ENCODE data around the gene PHC1.
"Not testable (repeated sequence)": the region's sequence is repeated elsewhere in the genome, so short reads cannot be mapped to it uniquely, and the experiment has no call there.

The PHC1 gene

DNA sequence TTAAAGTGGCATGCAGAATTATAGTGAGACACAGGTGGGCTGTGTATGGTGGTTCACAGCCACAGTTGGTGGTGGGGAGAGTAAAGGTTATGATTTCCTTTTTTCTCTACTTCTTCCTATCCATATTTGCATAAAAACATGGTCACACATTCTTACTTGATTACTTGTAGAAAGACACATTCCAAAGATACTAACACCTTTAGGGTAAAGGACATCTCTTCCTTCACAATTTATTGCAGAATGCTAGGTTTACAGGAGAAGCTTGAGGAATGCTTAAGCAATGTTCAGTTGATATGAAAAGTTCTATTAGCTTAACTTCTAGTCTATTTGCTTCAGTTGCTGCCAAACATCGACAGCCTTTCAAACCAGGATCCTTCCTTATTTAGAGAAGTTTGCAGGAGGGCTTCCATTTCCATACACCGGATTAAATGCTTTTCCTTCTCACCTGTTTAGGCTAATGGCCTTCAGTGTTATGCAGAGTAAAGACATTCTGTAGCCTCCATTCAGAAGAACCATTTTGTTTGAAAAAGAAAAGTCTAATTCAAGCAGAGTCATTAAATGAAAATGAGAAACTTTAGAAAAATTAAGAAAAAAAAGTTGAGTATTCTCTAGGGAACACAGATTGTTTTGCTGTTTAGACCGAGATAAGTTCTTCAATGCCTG is 2.6 kb upstream of the PHC1 start:
- DNase-seq: no peak

DNA sequence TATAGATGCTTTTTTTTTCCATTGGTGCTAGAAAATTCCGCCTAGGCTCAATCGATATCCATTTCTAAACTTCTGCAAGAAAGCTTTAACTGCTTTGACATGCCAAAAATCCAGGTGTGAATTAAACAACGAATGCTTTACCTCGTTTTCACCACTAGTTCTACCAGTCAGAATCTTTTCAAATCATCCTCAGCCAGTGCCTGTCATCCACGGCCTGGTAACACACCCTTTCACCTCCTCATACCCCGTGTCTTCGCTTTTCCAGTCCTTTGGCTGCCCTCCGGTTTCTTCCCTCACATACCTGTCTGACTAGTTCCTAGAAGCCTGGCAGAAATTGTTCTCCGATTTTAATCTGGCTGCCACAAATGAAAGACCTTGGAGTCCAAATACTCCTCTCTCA is 1.4 kb upstream of the PHC1 start:
- no peak for DNase-seq

- DNase-seq: no peak
These were observed 642 bp upstream of the PHC1 start for GRCh38 chr12:8913702-8914032.

DNA sequence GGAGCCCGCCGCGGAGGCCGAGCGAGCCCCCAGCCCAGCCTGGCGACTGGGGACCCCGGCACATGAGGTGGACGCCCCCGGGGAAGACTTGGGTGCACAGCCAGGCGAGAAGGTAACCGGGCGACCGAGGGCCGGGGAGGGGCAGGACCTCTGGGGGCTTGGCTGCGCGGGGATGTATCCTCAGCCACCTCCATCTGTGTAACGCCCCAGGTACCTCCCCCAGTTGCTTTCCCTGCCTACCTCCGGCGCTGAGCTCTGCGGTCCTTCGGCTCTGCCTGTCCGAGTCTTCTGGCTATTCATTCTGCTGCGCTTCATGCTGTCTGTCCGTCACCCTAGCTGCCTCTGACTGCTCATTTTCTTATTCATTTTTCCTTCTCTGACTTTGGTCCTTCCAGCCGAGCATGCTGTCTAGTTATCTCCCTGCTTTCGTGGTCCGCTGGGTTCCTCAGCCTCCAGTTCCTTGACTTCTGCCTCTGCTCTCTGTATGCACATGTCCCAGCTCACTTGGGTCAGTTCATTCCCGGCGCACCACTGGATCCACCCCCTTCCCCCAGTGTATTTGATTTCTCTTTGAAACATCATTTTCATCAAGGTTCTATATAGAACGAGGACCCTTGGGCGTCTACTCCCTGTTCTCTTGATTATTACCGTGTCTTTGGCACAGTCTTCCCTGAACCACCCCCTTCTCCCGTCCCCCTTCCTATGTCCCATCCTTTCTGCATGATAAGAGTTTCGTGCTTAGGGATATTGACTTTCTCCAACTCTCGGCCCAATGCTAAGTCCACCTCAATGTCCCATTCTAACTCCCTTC is 612 bp downstream of the PHC1 start:
- DNase-seq: peak in 2 of 4 experiments; percentile 6 to 26

GRCh38 chr12:8916154-8916553 is 1.8 kb downstream of the PHC1 start:
- DNase-seq: no peak

GRCh38 chr12:8917031-8917430 is 2.7 kb downstream of the PHC1 start:
- no peak for DNase-seq

DNA sequence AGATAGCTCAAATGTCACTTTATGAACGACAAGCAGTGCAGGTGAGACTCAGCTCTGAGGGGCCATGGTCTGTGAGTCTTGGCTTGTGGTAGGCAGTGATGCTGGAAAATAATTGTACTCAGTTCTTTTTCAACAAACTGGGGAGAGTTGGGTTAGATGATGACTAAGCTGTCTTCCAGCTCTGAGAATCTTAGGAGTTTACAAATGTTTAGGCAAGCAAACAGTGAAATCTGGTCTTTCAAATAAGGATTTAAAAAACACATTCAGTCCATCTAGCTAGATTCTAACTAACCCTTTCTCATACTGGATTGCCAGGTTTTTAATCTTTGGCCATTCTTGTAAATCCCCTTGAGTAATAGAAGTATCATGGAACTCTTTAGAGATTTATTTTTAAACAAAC is 3.4 kb downstream of the PHC1 start:
- DNase-seq: no peak

DNA sequence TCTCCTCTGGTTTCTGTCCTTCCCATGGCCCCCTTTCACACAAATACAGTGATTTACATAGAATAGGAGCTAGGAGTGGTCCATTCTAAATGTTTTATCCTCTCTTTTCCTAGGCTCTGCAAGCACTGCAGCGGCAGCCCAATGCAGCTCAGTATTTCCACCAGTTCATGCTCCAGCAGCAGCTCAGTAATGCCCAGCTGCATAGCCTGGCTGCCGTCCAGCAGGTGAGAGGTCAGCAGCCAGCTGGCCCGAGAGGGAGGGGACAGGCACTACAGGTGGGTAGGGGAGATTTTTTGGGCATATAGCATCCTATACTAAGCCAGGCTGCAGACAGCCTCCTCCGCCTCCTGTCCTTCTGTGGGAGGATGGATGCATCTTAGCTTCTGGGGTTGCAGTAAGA is 5.3 kb downstream of the PHC1 start:
- not testable (repeated sequence) for DNase-seq

GRCh38 chr12:8922544-8922943 is 8.2 kb downstream of the PHC1 start:
- DNase-seq: no peak

DNA sequence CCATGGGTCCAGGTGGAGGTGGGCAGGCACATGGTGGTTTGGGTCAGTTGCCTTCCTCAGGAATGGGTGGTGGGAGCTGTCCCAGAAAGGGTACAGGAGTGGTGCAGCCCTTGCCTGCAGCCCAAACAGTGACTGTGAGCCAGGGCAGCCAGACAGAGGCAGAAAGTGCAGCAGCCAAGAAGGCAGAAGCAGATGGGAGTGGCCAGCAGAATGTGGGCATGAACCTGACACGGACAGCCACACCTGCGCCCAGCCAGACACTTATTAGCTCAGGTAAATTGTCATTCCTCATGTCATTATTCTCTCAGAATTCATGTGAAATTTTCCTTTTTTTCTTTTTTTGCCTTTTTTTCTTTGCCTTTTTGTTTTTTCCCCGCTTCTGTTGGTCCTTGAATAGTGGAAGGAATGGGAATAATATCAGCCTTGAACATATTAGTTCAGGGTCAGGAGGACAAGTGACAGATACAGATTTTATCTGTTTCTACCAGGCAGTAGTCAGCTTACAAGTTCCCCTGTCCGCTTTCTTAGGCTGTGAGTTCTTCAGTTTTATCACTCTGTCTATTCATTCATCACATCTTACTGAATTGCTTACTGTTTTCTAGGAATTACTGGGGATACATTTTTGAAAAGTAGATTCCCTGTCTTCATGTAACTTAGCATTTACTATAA is 16.5 kb downstream of the PHC1 start:
- not testable (repeated sequence) for DNase-seq

GRCh38 chr12:8932464-8932863 is 18.2 kb downstream of the PHC1 start:
- not testable (repeated sequence) for DNase-seq

- DNase-seq: not testable (repeated sequence)
These were observed 19.8 kb downstream of the PHC1 start for GRCh38 chr12:8934080-8934479.

DNA sequence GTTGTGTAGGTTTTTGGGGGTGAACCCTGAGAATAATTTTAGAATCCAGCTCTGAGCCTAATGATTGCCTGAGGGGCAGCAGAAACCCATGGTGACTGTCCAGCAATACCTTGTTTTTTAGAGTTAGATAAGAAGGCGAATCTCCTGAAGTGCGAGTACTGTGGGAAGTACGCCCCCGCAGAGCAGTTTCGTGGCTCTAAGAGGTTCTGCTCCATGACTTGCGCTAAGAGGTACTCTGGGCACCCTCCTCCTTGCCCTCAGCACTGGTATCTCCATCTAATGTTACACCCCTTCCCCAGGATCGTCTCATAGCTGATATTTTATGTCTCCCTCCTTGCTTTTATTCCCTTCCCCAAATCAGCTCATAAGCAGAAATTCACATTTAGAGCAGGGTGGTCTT is 22.4 kb downstream of the PHC1 start:
- no peak for DNase-seq

DNA sequence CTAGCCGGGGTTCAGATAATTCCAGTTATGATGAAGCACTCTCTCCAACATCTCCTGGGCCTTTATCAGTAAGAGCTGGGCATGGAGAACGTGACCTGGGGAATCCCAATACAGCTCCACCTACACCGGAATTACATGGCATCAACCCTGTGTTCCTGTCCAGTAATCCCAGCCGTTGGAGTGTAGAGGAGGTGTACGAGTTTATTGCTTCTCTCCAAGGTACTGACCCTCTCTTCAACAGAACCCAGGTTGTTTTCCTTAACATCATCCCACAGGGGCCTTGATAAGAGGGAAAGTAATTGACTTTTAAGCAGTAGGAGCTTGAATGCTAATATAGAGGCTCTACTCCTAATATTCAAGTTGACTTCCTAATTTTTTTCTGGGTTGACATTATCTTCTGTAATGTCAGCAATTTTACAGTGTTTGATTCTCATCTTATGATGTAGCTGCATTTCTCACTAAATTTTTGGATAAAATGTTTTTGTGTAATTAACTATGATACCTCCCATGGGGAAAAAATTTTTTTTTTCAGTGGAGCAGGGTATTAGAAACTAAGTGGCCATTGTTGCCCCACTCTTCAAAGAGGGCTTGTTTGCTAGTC is 23.6 kb downstream of the PHC1 start:
- not testable (repeated sequence) for DNase-seq

GRCh38 chr12:8941691-8942478 is 27.6 kb downstream of the PHC1 start:
- DNase-seq: no peak

DNA sequence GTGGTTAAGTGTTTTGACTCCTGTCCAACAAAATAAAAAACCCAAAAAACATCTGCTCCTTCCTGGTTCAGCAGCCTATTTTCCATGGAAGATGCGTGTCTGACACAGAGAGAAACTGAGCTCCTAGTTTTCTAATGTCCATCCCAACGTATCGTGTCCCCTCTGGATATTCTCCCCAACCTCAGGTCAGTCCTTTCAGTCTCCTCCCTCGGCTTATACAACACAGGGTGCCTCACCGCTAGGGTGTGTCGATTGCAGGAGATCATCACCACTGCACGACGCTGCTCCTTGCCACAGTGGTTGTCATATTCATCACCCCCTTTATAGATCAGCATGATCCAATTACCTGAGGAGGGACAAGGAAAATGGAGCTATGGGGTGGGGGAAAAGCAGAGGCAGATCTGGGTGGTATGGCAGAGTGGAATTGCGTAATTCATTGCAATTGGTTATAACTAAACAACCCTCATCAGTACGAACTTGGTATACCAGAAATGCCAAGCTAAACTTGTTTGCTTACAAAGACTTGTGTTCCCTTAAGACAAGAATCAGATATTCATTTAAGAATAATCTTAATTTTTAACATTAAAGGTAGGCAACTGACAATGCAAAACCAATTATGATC is 29.4 kb downstream of the PHC1 start:
- DNase-seq: no peak

- no peak for DNase-seq
These were observed 32.4 kb downstream of the PHC1 start for GRCh38 chr12:8946733-8947132.

DNA sequence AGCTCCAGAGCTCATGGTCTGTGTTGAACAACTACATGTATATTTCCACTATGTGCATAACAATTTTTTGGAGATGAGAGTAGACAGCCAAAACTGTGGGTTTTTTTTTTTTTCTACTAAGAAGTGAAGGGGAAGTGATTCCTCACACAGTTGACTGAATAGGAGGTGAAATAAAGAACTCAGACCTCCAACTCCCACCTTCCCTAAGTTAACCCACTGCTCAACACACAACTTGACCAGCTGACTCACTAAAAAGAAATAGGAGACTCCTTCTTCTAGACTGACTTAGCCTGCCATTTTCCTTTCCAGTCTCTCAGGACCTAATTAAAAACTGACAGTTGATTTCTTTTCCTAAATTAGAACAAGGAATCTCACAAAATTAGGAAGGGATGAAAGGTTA is 33.4 kb downstream of the PHC1 start:
- no peak for DNase-seq

DNA sequence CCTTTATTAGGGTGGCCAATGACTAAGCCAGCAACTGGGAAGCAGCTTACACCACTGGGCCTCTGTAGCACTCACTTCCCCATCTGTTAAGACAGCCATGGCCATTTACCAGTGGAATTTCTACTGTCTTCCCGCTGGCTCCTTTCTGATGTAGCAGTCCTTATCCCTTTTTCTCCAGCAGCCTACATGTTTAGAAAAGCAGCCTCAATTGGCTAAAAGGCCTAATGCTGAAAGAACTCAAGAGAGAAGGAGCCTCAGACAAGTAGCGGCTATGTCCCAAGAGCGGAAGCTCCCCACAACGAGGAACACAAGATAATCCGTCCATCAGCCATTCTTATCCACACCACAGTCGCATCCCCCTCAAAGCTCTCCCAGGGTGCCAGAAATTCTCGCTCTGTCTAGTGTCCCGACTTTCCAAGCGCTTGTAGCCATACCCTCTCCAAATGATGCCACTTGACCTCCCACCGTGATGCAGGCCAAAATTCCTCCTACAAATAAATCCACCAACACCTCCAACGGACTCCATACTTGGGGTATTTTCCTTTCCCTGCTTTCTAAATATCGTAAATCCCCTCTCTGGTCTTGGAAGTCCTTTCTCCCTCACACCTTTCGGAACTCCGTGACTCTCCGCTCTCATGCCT is 34.5 kb downstream of the PHC1 start:
- DNase-seq: no peak

GRCh38 chr12:8949342-8950220 is 35.3 kb downstream of the PHC1 start, which contains the start of gene M6PR:
Gene M6PR, minus strand, starts transcription at chr12:8949645. Its CDS starts 3,241 bp downstream, at chr12:8946404.
- peak; percentile 74 to 86 (median 82) for DNase-seq

- no peak for DNase-seq
These were observed 35.9 kb downstream of the PHC1 start for GRCh38 chr12:8950221-8950527.
